ENCODE measurements around the gene ADCY4.

DNA sequence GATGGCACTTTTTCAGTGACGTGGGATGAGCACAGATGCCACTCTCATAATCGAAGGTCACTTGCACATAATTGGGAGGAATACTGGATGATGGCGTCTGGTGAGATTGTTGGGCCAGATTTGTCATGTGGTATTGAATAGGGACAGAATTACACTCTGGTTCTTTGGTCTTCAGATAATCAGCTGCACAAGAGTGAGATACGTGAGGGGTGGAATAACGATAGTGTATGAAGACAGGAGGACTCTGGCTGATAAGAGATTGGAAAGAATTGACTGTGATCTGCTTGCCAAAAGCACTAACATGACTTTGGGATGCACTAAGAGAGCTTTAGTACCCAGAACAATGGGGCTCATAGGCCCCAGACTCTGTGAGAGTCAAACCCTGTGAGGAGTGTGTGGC lies 56.4 kb downstream of the ADCY4 start:
- TF ChIP-seq, protein P1, sequence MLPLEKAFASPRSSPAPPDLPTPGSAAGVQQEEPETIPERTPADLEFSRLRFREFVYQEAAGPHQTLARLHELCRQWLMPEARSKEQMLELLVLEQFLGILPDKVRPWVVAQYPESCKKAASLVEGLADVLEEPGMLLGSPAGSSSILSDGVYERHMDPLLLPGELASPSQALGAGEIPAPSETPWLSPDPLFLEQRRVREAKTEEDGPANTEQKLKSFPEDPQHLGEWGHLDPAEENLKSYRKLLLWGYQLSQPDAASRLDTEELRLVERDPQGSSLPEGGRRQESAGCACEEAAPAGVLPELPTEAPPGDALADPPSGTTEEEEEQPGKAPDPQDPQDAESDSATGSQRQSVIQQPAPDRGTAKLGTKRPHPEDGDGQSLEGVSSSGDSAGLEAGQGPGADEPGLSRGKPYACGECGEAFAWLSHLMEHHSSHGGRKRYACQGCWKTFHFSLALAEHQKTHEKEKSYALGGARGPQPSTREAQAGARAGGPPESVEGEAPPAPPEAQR (CRISPR knock-in tag; IDR thresholded peaks at IDR 0.05) = no peak
- TF ChIP-seq JUN (CRISPR knock-in tag; IDR thresholded peaks at IDR 0.05) = no peak
- TF ChIP-seq, protein P2, sequence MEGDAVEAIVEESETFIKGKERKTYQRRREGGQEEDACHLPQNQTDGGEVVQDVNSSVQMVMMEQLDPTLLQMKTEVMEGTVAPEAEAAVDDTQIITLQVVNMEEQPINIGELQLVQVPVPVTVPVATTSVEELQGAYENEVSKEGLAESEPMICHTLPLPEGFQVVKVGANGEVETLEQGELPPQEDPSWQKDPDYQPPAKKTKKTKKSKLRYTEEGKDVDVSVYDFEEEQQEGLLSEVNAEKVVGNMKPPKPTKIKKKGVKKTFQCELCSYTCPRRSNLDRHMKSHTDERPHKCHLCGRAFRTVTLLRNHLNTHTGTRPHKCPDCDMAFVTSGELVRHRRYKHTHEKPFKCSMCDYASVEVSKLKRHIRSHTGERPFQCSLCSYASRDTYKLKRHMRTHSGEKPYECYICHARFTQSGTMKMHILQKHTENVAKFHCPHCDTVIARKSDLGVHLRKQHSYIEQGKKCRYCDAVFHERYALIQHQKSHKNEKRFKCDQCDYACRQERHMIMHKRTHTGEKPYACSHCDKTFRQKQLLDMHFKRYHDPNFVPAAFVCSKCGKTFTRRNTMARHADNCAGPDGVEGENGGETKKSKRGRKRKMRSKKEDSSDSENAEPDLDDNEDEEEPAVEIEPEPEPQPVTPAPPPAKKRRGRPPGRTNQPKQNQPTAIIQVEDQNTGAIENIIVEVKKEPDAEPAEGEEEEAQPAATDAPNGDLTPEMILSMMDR (IDR thresholded peaks at IDR 0.05) = no peak

All from WTC11 (cell line).